ENCODE data around the gene PIGQ. TPM values are rescaled to one million over a fixed set of nuclear protein-coding genes. Genes with fewer than 3 reads are reported as not detected.

Gene PIGQ
- total RNA-seq, 4 donors from 2014 or later = 15.9 to 24.0 (median 20.4) TPM

DNA sequence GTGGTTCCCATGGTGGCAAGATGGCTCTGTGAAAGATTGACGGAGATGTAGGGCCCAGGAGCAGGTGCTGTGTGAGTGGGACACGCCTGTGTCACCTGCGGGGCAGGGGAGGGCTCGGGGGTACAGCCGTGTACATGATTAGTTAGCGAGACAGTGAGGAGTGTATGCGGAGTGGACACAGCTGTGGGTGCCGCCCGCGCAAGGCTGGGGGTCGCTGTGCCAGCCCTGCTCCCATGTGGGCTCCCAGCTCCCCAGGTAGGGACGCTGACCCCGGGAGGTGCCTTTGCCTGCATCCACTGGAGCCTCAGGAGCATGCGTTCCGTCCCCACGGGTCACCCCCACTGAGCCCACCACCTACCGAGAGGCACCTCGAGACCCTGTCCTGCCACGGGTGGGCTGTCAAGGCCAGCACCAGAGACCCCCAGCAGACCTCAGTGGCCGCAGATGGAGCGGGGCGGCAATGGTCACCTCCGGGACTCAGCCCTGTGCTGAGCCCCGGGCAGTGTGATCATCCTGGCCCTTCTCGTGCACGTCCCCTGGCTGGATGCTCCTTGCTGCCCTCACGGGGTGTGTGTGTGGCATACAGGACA lies 34.8 kb upstream of the PIGQ start:
- Histone ChIP-seq H3K27ac (peak overlapping the region in 3 of 4 donors; percentile 28 to 59 (median 58)), H3K27me3 (no peaks in the 10 kb centered on the region), H3K4me1 (peaks cover 14 to 62% (median 19%) of the 10 kb centered on the region in 3 donors), H3K36me3 (peaks cover 0 to 69% (median 0%) of the 10 kb centered on the region in 3 donors), H3K4me3 (no peak overlapping the region), H3K9me3 (no peaks in the 10 kb centered on the region)
- WGBS, 2 donors = 87 to 90% methylated on average over 6 to 22 of the region's 27 CpGs
- intact Hi-C loops (cut with DNase I) = no loop called here
- TF ChIP-seq, protein P1, sequence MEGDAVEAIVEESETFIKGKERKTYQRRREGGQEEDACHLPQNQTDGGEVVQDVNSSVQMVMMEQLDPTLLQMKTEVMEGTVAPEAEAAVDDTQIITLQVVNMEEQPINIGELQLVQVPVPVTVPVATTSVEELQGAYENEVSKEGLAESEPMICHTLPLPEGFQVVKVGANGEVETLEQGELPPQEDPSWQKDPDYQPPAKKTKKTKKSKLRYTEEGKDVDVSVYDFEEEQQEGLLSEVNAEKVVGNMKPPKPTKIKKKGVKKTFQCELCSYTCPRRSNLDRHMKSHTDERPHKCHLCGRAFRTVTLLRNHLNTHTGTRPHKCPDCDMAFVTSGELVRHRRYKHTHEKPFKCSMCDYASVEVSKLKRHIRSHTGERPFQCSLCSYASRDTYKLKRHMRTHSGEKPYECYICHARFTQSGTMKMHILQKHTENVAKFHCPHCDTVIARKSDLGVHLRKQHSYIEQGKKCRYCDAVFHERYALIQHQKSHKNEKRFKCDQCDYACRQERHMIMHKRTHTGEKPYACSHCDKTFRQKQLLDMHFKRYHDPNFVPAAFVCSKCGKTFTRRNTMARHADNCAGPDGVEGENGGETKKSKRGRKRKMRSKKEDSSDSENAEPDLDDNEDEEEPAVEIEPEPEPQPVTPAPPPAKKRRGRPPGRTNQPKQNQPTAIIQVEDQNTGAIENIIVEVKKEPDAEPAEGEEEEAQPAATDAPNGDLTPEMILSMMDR (IDR thresholded peaks at IDR 0.05) = no peak
- TF ChIP-seq POLR2A (IDR thresholded peaks at IDR 0.05) = no peak
- DNase-seq = no peak

DNA sequence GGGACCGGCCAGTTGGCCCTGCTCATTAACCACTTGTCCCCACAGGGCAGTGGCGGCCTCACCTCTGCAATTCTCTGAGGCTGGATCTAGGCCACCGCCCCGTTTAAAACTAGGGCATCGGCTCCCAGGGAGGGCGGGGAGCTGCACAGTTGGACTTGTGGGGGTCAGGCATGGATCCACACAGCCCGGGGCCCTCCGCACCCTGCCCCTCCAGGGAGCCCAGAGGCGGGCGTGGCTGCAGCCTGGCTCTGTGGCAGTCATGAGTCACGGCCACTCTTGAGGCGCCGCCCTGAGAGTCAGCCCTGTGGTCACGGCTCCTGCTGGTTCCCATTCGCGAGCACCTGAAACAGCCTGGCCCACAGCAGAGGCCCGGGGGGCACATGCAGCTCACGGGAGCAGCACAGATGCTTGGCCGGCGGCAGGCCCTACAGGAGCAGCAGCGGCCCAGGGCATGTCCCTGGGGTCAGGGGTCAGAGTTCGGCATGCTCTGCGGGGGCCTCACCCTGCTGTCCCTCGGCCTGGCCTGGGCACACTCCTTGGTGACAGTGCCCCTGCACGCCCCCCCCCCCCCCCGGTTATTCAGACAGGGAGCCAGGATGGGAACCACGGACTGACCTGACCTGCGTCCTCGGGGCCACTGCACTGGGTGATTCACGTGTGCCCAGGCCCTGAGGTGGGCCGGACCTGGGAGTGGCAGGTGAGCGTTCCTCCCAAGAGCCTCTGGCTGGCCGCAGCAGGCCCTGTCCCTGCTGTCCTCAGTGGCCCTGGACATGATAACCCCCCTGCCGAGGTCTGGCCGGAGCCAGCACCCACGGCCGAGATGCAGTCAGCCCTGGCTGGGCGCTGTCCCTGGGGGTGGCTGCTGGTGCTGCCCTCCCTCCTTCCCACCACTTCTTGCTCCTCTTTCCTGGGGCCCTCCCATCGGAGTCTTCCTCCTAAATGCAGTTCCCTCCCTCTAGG lies 34.0 kb upstream of the PIGQ start:
- Histone ChIP-seq H3K27ac (peak overlapping the region; percentile 14 to 59 (median 43)), H3K27me3 (no peaks in the 10 kb centered on the region), H3K4me3 (no peak overlapping the region), H3K4me1 (peaks cover 13 to 54% (median 14%) of the 10 kb centered on the region in 3 donors), H3K9me3 (no peaks in the 10 kb centered on the region), H3K36me3 (peaks cover 0 to 72% (median under 1%) of the 10 kb centered on the region in 3 donors)
- 91 to 92% methylated on average over 4 to 6 of the region's 39 CpGs for WGBS, 2 donors
- DNase-seq = no peak
- intact Hi-C loops (cut with DNase I) = no loop called here
- no peak for TF ChIP-seq POLR2A (IDR thresholded peaks at IDR 0.05)
- TF ChIP-seq, protein P1 (IDR thresholded peaks at IDR 0.05) = no peak

DNA sequence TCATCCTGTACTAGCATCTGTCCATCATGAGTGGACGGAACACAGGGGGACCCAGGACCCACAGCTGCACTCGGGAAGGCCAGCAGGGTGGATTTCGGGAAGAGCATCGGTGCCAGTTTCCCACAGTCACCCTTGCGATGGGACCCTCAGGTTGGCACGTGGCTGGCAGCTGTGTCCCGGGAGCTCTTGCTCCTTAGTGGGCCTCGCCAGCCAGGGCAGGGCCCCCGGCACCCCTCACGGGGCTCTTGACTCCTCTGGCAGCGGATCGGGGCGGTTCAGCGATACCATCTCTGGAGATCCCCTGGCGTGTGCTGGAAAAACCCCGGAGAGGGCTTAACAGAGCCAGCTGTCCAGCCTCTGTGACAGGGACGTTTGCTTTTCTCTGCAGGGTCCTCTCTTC lies 33.0 kb upstream of the PIGQ start:
- Histone ChIP-seq H3K4me1 (peaks cover 12 to 44% (median 14%) of the 10 kb centered on the region in 3 donors), H3K9me3 (no peaks in the 10 kb centered on the region), H3K27me3 (no peaks in the 10 kb centered on the region), H3K27ac (no peak overlapping the region), H3K36me3 (peaks cover 0 to 77% (median 3%) of the 10 kb centered on the region in 3 donors), H3K4me3 (no peak overlapping the region)
- no peak for DNase-seq
- no CpG with 5 or more reads among the region's 17 CpGs for WGBS, 2 donors
- TF ChIP-seq, protein P1 (IDR thresholded peaks at IDR 0.05) = no peak
- no peak for TF ChIP-seq POLR2A (IDR thresholded peaks at IDR 0.05)
- intact Hi-C loops (cut with DNase I) = no loop called here

GRCh38 chr16:537415-538335 lies 32.1 kb upstream of the PIGQ start:
- Histone ChIP-seq H3K4me1 (peaks cover 12 to 36% (median 14%) of the 10 kb centered on the region in 3 donors), H3K36me3 (peaks cover 0 to 86% (median 3%) of the 10 kb centered on the region in 3 donors), H3K4me3 (no peak overlapping the region), H3K27me3 (no peaks in the 10 kb centered on the region), H3K9me3 (no peaks in the 10 kb centered on the region), H3K27ac (no peak overlapping the region)
- intact Hi-C loops (cut with DNase I) = no loop called here
- WGBS, 2 donors = 89 to 97% methylated on average over 20 to 33 of the region's 60 CpGs
- no peak for DNase-seq
- TF ChIP-seq, protein P1 (IDR thresholded peaks at IDR 0.05) = peak in 1 of 6 experiments; percentile 8
- TF ChIP-seq POLR2A (IDR thresholded peaks at IDR 0.05) = no peak
